Skeletal muscle tissue (tissue), 4 donors: Measurements from ENCODE around the gene PRDM10. TPM values are rescaled to one million over a fixed set of nuclear protein-coding genes. Genes with fewer than 3 reads are reported as not detected.
A peak's percentile ranks its signal among the peaks of the same experiment; 100 is the strongest.
"Not testable (repeated sequence)": the region's sequence is repeated elsewhere in the genome, so short reads cannot be mapped to it uniquely, and the experiment has no call there.

ENCODE experiments used
- H3K27ac ChIP-seq: one replicate; pipeline ENCODE4 v1.7.0; 2013; ENCODE audit warnings: mild to moderate bottlenecking, low read depth, low read length, inconsistent platforms
- H3K27me3 ChIP-seq, 3 donors: one replicate each; pipeline ENCODE4 v1.7.0; 2013; ENCODE audit warnings: low read length in 3 of 3; ENCODE audit not compliant: control insufficient read depth in 3 of 3, insufficient read depth in 3 of 3
- H3K36me3 ChIP-seq, 3 donors: one replicate each; pipeline ENCODE4 v1.7.0; 2013; ENCODE audit warnings: low read length in 3 of 3; ENCODE audit not compliant: control insufficient read depth in 3 of 3, insufficient read depth in 3 of 3
- H3K4me1 ChIP-seq, 3 donors: one replicate each; pipeline ENCODE4 v1.7.0; 2013; ENCODE audit warnings: low read length in 3 of 3, mild to moderate bottlenecking in 3 of 3; ENCODE audit not compliant: control insufficient read depth in 3 of 3, insufficient read depth in 3 of 3
- H3K4me3 ChIP-seq, 3 donors: one replicate each; pipeline ENCODE4 v1.7.0; 2013; ENCODE audit warnings: low read length in 3 of 3
- H3K9ac ChIP-seq, 3 donors: one replicate each; pipeline ENCODE4 v1.7.0; 2013; ENCODE audit warnings: low read length in 3 of 3, mild to moderate bottlenecking in 3 of 3, moderate library complexity in 2 of 3, low read depth in 1 of 3
- H3K9me3 ChIP-seq, 3 donors: one replicate each; pipeline ENCODE4 v1.7.0; 2013; ENCODE audit warnings: low read length in 3 of 3; ENCODE audit not compliant: control insufficient read depth in 3 of 3
- total RNA-seq: library from RNA; depleted of rRNA; stranded (reverse); fragments of >200 nt; gene quantifications from one replicate; pipeline ENCODE4 v1.2.3, GENCODE V29; 2014
- donor health status: Osteomylitis.

Gene PRDM10
- total RNA-seq, 1 donor from 2014 or later, result 4.2 TPM

GRCh38 chr11:129894278-129895125 lies 108.1 kb downstream of the PRDM10 start:
- no peaks in the 10 kb centered on the region for H3K27me3 ChIP-seq
- peaks cover 7 to 19% (median 18%) of the 10 kb centered on the region in 3 donors for H3K4me1 ChIP-seq
- peak overlapping the region; percentile 72 to 91 (median 82) for H3K4me3 ChIP-seq
- H3K36me3 ChIP-seq, result peaks cover 9 to 33% (median 32%) of the 10 kb centered on the region in 3 donors
- H3K27ac ChIP-seq, result peak overlapping the region; percentile 36
- no peaks in the 10 kb centered on the region for H3K9me3 ChIP-seq
- H3K9ac ChIP-seq, result peak overlapping the region; percentile 81 to 87 (median 81)

GRCh38 chr11:129888451-129888850 lies 114.2 kb downstream of the PRDM10 start:
- no peaks in the 10 kb centered on the region for H3K4me1 ChIP-seq
- no peaks in the 10 kb centered on the region for H3K9me3 ChIP-seq
- H3K27me3 ChIP-seq, result no peaks in the 10 kb centered on the region
- no peak overlapping the region for H3K4me3 ChIP-seq
- no peak overlapping the region for H3K9ac ChIP-seq
- no peak overlapping the region for H3K27ac ChIP-seq
- peaks cover 45 to 88% (median 84%) of the 10 kb centered on the region in 3 donors for H3K36me3 ChIP-seq

- no peak overlapping the region for H3K9ac ChIP-seq
- no peaks in the 10 kb centered on the region for H3K27me3 ChIP-seq
- no peaks in the 10 kb centered on the region for H3K9me3 ChIP-seq
- H3K4me3 ChIP-seq, result no peak overlapping the region
- no peaks in the 10 kb centered on the region for H3K4me1 ChIP-seq
- peaks cover 63 to 91% (median 90%) of the 10 kb centered on the region in 3 donors for H3K36me3 ChIP-seq
- no peak overlapping the region for H3K27ac ChIP-seq
Measured at GRCh38 chr11:129885381-129885780, 117.3 kb downstream of the PRDM10 start.

- H3K27ac ChIP-seq, result no peak overlapping the region
- H3K9me3 ChIP-seq, result no peaks in the 10 kb centered on the region
- no peak overlapping the region for H3K9ac ChIP-seq
- no peaks in the 10 kb centered on the region for H3K4me1 ChIP-seq
- no peaks in the 10 kb centered on the region for H3K27me3 ChIP-seq
- peaks cover 69 to 90% (median 86%) of the 10 kb centered on the region in 3 donors for H3K36me3 ChIP-seq
- H3K4me3 ChIP-seq, result no peak overlapping the region
Measured at GRCh38 chr11:129884581-129884980, 118.1 kb downstream of the PRDM10 start.

GRCh38 chr11:129881570-129882170 lies 121.0 kb downstream of the PRDM10 start:
- Histone ChIP-seq H3K9me3 (no peaks in the 10 kb centered on the region), H3K36me3 (peaks cover 82 to 95% (median 90%) of the 10 kb centered on the region in 3 donors), H3K27me3 (no peaks in the 10 kb centered on the region), H3K27ac (no peak overlapping the region), H3K4me3 (no peak overlapping the region), H3K4me1 (no peaks in the 10 kb centered on the region), H3K9ac (no peak overlapping the region)

- H3K27me3 ChIP-seq, result no peaks in the 10 kb centered on the region
- no peak overlapping the region for H3K27ac ChIP-seq
- H3K9ac ChIP-seq, result no peak overlapping the region
- H3K36me3 ChIP-seq, result peaks cover 76 to 93% (median 91%) of the 10 kb centered on the region in 3 donors
- no peaks in the 10 kb centered on the region for H3K4me1 ChIP-seq
- H3K9me3 ChIP-seq, result no peaks in the 10 kb centered on the region
- no peak overlapping the region for H3K4me3 ChIP-seq
Measured at GRCh38 chr11:129880311-129880710, 122.3 kb downstream of the PRDM10 start.

- H3K9ac ChIP-seq, result no peak overlapping the region
- H3K9me3 ChIP-seq, result no peaks in the 10 kb centered on the region
- H3K36me3 ChIP-seq, result peaks cover 69 to 88% (median 87%) of the 10 kb centered on the region in 3 donors
Measured at GRCh38 chr11:129871914-129872313, 130.7 kb downstream of the PRDM10 start.

GRCh38 chr11:129868626-129869025 lies 134.0 kb downstream of the PRDM10 start:
- H3K4me3 ChIP-seq, H3K27me3 ChIP-seq, H3K27ac ChIP-seq, H3K9ac ChIP-seq, H3K4me1 ChIP-seq, H3K9me3 ChIP-seq: not testable (repeated sequence)
- H3K36me3 ChIP-seq, result peaks cover 77 to 89% (median 87%) of the 10 kb centered on the region in 3 donors

More at GRCh38 chr11:129871914-129872313, 130.7 kb downstream of the PRDM10 start:
- no peaks in the 10 kb centered on the region for H3K4me1 ChIP-seq
- no peaks in the 10 kb centered on the region for H3K27me3 ChIP-seq
- no peak overlapping the region for H3K4me3 ChIP-seq
- H3K27ac ChIP-seq, result no peak overlapping the region

- H3K4me1 ChIP-seq, result peaks cover 0 to 2% (median 0%) of the 10 kb centered on the region in 3 donors
- H3K4me3 ChIP-seq, result no peak overlapping the region
- no peak overlapping the region for H3K27ac ChIP-seq
- H3K9ac ChIP-seq, result no peak overlapping the region
- no peaks in the 10 kb centered on the region for H3K27me3 ChIP-seq
- H3K36me3 ChIP-seq, result peaks cover 65 to 82% (median 70%) of the 10 kb centered on the region in 3 donors
- H3K9me3 ChIP-seq, result no peaks in the 10 kb centered on the region
Measured at GRCh38 chr11:129866311-129866710, 136.3 kb downstream of the PRDM10 start.

GRCh38 chr11:129865701-129866100 lies 136.9 kb downstream of the PRDM10 start:
- Histone ChIP-seq H3K4me1 (peaks cover 0 to 2% (median 0%) of the 10 kb centered on the region in 3 donors), H3K36me3 (peaks cover 59 to 80% (median 65%) of the 10 kb centered on the region in 3 donors), H3K27me3 (no peaks in the 10 kb centered on the region)

More at GRCh38 chr11:129865701-129866100, 136.9 kb downstream of the PRDM10 start:
- Histone ChIP-seq H3K27ac (no peak overlapping the region), H3K9me3 (no peaks in the 10 kb centered on the region), H3K9ac (no peak overlapping the region), H3K4me3 (no peak overlapping the region)
